DND-41 (cell line): ENCODE measurements around the gene RASGRF2.

Experiments
- ATAC-seq: fragments of 200-7000 bp; cut with Tn5 transposase; 3 replicates; pipeline ENCODE4 v1.9.1; 2021; ENCODE audit warnings: low read depth; ENCODE audit not compliant: insufficient read depth
- DNase-seq: peaks from one replicate; pipeline ENCODE4 v3.0.0-alpha.2; 2020
- H2AFZ ChIP-seq: 2 replicates; pipeline ENCODE4 v1.6.0; 2012; ENCODE audit warnings: low read depth, low read length
- H3K27ac ChIP-seq: 2 replicates; pipeline ENCODE4 v1.5.1; 2012; ENCODE audit warnings: low read length, inconsistent platforms
- H3K27me3 ChIP-seq: fragments of 200-600 bp; sonication (generic); 2 replicates; pipeline ENCODE4 v1.6.0; 2012; ENCODE audit warnings: low read length, mild to moderate bottlenecking, inconsistent platforms; ENCODE audit not compliant: insufficient read depth, poor library complexity
- H3K36me3 ChIP-seq: 2 replicates; pipeline ENCODE4 v1.5.1; 2012; ENCODE audit warnings: low read length, inconsistent platforms; ENCODE audit not compliant: insufficient read depth
- H3K4me1 ChIP-seq: 2 replicates; pipeline ENCODE4 v1.5.1; 2012; ENCODE audit warnings: mild to moderate bottlenecking, low read length; ENCODE audit not compliant: insufficient read depth
- H3K4me2 ChIP-seq: 2 replicates; pipeline ENCODE4 v1.6.0; 2012; ENCODE audit warnings: mild to moderate bottlenecking, moderate library complexity, low read length, inconsistent platforms; ENCODE audit not compliant: insufficient read depth
- H3K4me3 ChIP-seq, 2 experiments: fragments of 200-600 bp in 1 of 2; shearing (Covaris generic) in 1 of 2; 2 replicates each; pipeline ENCODE4 v1.5.1; 2012 to 2016; ENCODE audit warnings: inconsistent platforms in 2 of 2, low read length in 2 of 2, mild to moderate bottlenecking in 2 of 2, low read depth in 1 of 2, moderate library complexity in 1 of 2
- H3K79me2 ChIP-seq: 2 replicates; pipeline ENCODE4 v1.6.0; 2012; ENCODE audit warnings: low read length, inconsistent platforms; ENCODE audit not compliant: insufficient read depth
- H3K9ac ChIP-seq: 2 replicates; pipeline ENCODE4 v1.6.0; 2012; ENCODE audit warnings: low read depth, mild to moderate bottlenecking, inconsistent platforms, low read length, moderate library complexity
- H3K9me3 ChIP-seq: 2 replicates; pipeline ENCODE4 v1.5.1; 2012; ENCODE audit warnings: low read length, moderate library complexity, mild to moderate bottlenecking, inconsistent platforms; ENCODE audit not compliant: insufficient read depth, severe bottlenecking
- H4K20me1 ChIP-seq: 2 replicates; pipeline ENCODE4 v1.6.0; 2012; ENCODE audit warnings: low read length; ENCODE audit not compliant: insufficient read depth
- EZH2 ChIP-seq: IDR thresholded peaks from 3 replicates; pipeline ENCODE4 v1.6.1; 2012; ENCODE audit warnings: borderline replicate concordance, low read depth, mild to moderate bottlenecking, moderate library complexity, low read length, inconsistent platforms; ENCODE audit not compliant: severe bottlenecking
- TF ChIP-seq, protein P1 (sequence below): IDR thresholded peaks from 2 replicates; pipeline ENCODE4 v1.5.1; 2012; ENCODE audit warnings: borderline replicate concordance, low read length, moderate library complexity, mild to moderate bottlenecking; ENCODE audit not compliant: poor library complexity, severe bottlenecking; ENCODE audit errors: extremely low read depth

RASGRF2 gene

DNA sequence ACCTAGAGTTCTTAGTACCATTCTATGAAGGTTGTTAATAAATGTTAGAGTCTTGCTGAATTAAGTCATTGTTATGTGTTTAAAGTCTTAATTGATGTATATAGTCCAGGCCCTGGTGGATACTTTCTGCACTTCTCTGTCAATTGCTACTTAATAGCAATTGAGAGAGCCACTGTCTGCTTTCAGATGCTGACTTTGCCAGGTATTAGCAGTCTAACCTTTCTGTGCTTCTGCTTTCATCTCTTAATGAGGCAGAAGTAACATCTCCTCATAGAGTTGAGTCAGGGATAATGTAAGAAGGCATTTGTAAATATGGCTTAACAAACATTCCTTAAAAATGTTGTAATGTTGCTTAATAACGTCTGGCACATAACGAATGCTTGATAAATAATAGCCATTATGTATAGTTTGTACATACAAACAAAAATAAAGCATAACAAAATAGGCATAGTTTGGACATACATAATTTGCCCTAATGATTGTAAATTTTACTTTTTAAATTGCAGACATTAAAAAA, 28.3 kb downstream of the RASGRF2 start:
- Histone ChIP-seq H3K4me1 (0 out of 2 replicates have a peak, but pooled peaks cover 7% of the 10 kb centered on the region), H3K27me3 (no peaks in the 10 kb centered on the region), H3K27ac (no peak overlapping the region), H3K9ac (no peak overlapping the region), H3K36me3 (no peaks in the 10 kb centered on the region), H3K9me3 (no peaks in the 10 kb centered on the region), H4K20me1 (no peaks in the 10 kb centered on the region), H3K4me2 (no peak overlapping the region), H2AFZ (no peak overlapping the region), H3K79me2 (no peaks in the 10 kb centered on the region), H3K4me3 (no peak overlapping the region)
- DNase-seq (no peak), ATAC-seq (no peak)
- no peak for TF ChIP-seq EZH2
- TF ChIP-seq, protein P1, sequence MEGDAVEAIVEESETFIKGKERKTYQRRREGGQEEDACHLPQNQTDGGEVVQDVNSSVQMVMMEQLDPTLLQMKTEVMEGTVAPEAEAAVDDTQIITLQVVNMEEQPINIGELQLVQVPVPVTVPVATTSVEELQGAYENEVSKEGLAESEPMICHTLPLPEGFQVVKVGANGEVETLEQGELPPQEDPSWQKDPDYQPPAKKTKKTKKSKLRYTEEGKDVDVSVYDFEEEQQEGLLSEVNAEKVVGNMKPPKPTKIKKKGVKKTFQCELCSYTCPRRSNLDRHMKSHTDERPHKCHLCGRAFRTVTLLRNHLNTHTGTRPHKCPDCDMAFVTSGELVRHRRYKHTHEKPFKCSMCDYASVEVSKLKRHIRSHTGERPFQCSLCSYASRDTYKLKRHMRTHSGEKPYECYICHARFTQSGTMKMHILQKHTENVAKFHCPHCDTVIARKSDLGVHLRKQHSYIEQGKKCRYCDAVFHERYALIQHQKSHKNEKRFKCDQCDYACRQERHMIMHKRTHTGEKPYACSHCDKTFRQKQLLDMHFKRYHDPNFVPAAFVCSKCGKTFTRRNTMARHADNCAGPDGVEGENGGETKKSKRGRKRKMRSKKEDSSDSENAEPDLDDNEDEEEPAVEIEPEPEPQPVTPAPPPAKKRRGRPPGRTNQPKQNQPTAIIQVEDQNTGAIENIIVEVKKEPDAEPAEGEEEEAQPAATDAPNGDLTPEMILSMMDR: no peak

DNA sequence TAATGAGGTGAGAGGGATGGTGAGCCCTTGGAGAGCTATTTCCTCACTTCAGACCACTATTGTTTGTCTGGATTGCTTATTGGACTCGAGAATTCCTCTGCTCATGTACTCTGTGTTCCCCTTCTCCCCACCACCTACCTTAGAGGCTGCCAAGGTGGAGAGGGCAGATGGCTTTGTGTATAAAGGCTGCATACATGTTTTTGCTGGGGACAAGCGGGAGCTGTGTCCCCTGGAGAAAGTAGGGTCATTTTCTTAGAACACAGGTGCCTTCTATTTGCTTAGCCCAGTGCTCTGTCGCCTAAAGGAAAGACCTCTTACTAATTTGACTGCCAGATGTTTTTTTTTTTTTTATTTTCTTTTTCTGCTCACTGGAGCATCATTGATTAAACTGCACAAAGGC, 29.7 kb downstream of the RASGRF2 start:
- Histone ChIP-seq H3K27me3 (no peaks in the 10 kb centered on the region), H3K9ac (no peak overlapping the region), H3K4me3 (no peak overlapping the region), H3K79me2 (no peaks in the 10 kb centered on the region), H2AFZ (no peak overlapping the region), H3K27ac (no peak overlapping the region), H3K36me3 (no peaks in the 10 kb centered on the region), H3K4me1 (0 out of 2 replicates have a peak, but pooled peaks cover 7% of the 10 kb centered on the region), H3K4me2 (no peak overlapping the region), H4K20me1 (no peaks in the 10 kb centered on the region), H3K9me3 (no peaks in the 10 kb centered on the region)
- ATAC-seq (no peak), DNase-seq (no peak)
- no peak for TF ChIP-seq EZH2
- TF ChIP-seq, protein P1: no peak

DNA sequence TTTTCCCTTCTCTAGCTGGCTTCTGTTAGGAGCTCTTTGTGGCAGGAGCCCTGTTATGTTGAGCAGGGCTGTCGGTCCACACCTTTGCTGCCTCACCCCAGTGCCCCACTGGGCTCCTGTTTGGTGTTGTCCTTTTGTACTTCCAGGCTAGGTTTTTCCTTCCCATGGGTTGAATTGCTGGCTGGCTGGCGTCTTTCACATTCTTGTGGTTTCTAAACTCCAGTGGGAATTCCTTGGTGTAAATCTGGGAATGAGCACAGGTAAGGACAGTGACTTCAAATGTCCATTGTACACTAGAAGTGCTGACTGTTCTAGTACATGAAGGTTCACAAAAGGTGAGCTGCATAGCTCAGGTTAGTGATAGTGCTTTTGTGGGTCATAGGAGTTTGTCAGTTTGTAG, 30.4 kb downstream of the RASGRF2 start:
- Histone ChIP-seq H2AFZ (no peak overlapping the region), H3K4me1 (0 out of 2 replicates have a peak, but pooled peaks cover 6% of the 10 kb centered on the region), H4K20me1 (no peaks in the 10 kb centered on the region), H3K9me3 (no peaks in the 10 kb centered on the region), H3K4me3 (no peak overlapping the region), H3K4me2 (no peak overlapping the region), H3K27me3 (no peaks in the 10 kb centered on the region), H3K36me3 (no peaks in the 10 kb centered on the region), H3K9ac (no peak overlapping the region), H3K79me2 (no peaks in the 10 kb centered on the region), H3K27ac (no peak overlapping the region)
- ATAC-seq (no peak), DNase-seq (no peak)
- TF ChIP-seq, protein P1: no peak
- TF ChIP-seq EZH2: no peak
